Natural killer cell (primary cell): ENCODE results near the gene ZNF787. TPM values are rescaled to one million over a fixed set of nuclear protein-coding genes. Genes with fewer than 3 reads are reported as not detected.

Experiments used
- ATAC-seq, 3 donors: fragments of 150-1000 bp in 2 of 3; fragments of 200-7000 bp in 1 of 3; cut with Tn5 transposase; 1 replicate in 1 of 3; 2 replicates in 2 of 3; pipeline ENCODE4 v1.10.0; 2021; ENCODE audit warnings: mild to moderate bottlenecking in 2 of 3, moderate library complexity in 2 of 3
- DNase-seq, 2 donors: peaks; one replicate each; pipeline versions ENCODE4 v3.0.0 to v3.0.0-alpha.2; 2013 to 2021; ENCODE audit warnings: mixed read lengths in 1 of 2
- H3K27ac ChIP-seq: one replicate; pipeline ENCODE4 v1.5.1; 2013; ENCODE audit warnings: mild to moderate bottlenecking, low read length
- H3K27me3 ChIP-seq: one replicate; pipeline ENCODE4 v1.6.1; 2013; ENCODE audit warnings: low read length; ENCODE audit not compliant: control insufficient read depth, insufficient read depth
- H3K36me3 ChIP-seq: one replicate; pipeline ENCODE4 v1.6.1; 2013; ENCODE audit warnings: low read length; ENCODE audit not compliant: control insufficient read depth, insufficient read depth
- H3K4me1 ChIP-seq: one replicate; pipeline ENCODE4 v1.6.1; 2013; ENCODE audit warnings: low read length; ENCODE audit not compliant: control insufficient read depth, insufficient read depth
- H3K4me3 ChIP-seq: one replicate; pipeline ENCODE4 v1.5.1; 2013; ENCODE audit warnings: low read length
- H3K9me3 ChIP-seq: one replicate; pipeline ENCODE4 v1.6.1; 2013; ENCODE audit warnings: low read length; ENCODE audit not compliant: control insufficient read depth, insufficient read depth
- H3K27ac Mint-ChIP-seq, 2 donors: one replicate each; pipeline ENCODE4 v1.8.0; 2022; ENCODE audit warnings: mild to moderate bottlenecking in 2 of 2, mixed read lengths in 2 of 2, moderate library complexity in 1 of 2
- H3K27me3 Mint-ChIP-seq, 2 donors: one replicate each; pipeline ENCODE4 v1.8.0; 2022; ENCODE audit warnings: low read depth in 2 of 2, mixed read lengths in 2 of 2
- H3K36me3 Mint-ChIP-seq: one replicate; pipeline ENCODE4 v1.8.0; 2022; ENCODE audit warnings: mixed read lengths
- H3K4me1 Mint-ChIP-seq, 2 donors: one replicate each; pipeline ENCODE4 v1.8.0; 2022; ENCODE audit warnings: mixed read lengths in 2 of 2
- H3K4me3 Mint-ChIP-seq: one replicate; pipeline ENCODE4 v1.8.0; 2022; ENCODE audit warnings: mild to moderate bottlenecking, moderate library complexity, mixed read lengths
- H3K9me3 Mint-ChIP-seq, 2 donors: one replicate each; pipeline ENCODE4 v1.8.0; 2022; ENCODE audit warnings: mixed read lengths in 2 of 2
- CTCF ChIP-seq: fragments of 200-600 bp; IDR thresholded peaks from one replicate; pipeline ENCODE4 v1.8.0; 2022; ENCODE audit warnings: antibody characterized with exemption
- WGBS: methylation state at CpG from one replicate; pipeline ENCODE4 v1.1.7; 2013; ENCODE audit warnings: missing lambda C conversion rate; ENCODE audit not compliant: insufficient coverage; 5-methylcytosine and 5-hydroxymethylcytosine counted together
- intact Hi-C: fragments of 100-400 bp; cut with micrococcal nuclease; formaldehyde crosslinking; loops from one replicate; pipeline ENCODE4 v1.14.2; 2022
- total RNA-seq, 4 donors: library from RNA; stranded (reverse); fragments of 120-200 nt in 1 of 4; gene quantifications; one replicate each; pipeline versions ENCODE4 v1.2.3 to v1.2.4, GENCODE V29; 2013 to 2022

The ZNF787 gene
- total RNA-seq, 3 donors from 2014 or later (not counting 1 experiment from before 2014, with no cell fraction given) = 23.9 to 42.0 (median 36.9) TPM

DNA sequence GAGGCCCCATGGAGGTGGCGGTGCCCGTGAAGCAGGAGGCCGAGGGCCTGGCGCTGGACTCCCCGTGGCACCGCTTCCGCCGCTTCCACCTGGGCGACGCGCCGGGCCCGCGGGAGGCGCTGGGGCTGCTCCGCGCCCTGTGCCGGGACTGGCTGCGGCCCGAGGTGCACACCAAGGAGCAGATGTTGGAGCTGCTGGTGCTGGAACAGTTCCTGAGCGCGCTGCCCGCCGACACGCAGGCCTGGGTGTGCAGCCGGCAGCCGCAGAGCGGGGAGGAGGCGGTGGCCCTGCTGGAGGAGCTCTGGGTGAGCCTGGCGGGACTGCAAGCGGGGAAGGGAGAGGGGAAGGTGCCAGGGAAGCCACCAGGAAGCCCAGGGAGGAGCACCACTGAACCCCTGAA, 25.8 kb upstream of the ZNF787 start:
- no peak overlapping the region for H3K4me3 ChIP-seq
- peaks cover 9 to 24% of the 10 kb centered on the region in 2 donors for H3K4me1 Mint-ChIP-seq

GRCh38 chr19:56145698-56146097, 24.6 kb upstream of the ZNF787 start:
- Histone ChIP-seq H3K4me3 (no peak overlapping the region), H3K36me3 (peaks cover 2% of the 10 kb centered on the region), H3K4me1 (peaks cover 7% of the 10 kb centered on the region), H3K27me3 (no peaks in the 10 kb centered on the region), H3K9me3 (no peaks in the 10 kb centered on the region), H3K27ac (no peak overlapping the region)
- Mint-ChIP-seq H3K27me3 (no peaks in the 10 kb centered on the region), H3K4me1 (peaks cover 15 to 33% of the 10 kb centered on the region in 2 donors), H3K36me3 (no peaks in the 10 kb centered on the region), H3K27ac (no peak overlapping the region), H3K9me3 (no peaks in the 10 kb centered on the region), H3K4me3 (no peak overlapping the region)
- intact Hi-C loops = no loop called here
- WGBS = 98% methylated on average over 10 of the region's 10 CpGs
- TF ChIP-seq CTCF = no peak
- no peak for ATAC-seq
- no peak for DNase-seq

More for the DNA sequence above, 25.8 kb upstream of the ZNF787 start:
- Mint-ChIP-seq H3K36me3 (no peaks in the 10 kb centered on the region), H3K27ac (no peak overlapping the region), H3K9me3 (no peaks in the 10 kb centered on the region), H3K27me3 (no peaks in the 10 kb centered on the region), H3K4me3 (no peak overlapping the region)
- no peaks in the 10 kb centered on the region for H3K27me3 ChIP-seq
- H3K4me1 ChIP-seq = peaks cover 2% of the 10 kb centered on the region
- 98% methylated on average over 31 of the region's 31 CpGs for WGBS
- TF ChIP-seq CTCF = no peak
- peaks cover 2% of the 10 kb centered on the region for H3K36me3 ChIP-seq
- ATAC-seq = no peak
- no peak for DNase-seq
- no peaks in the 10 kb centered on the region for H3K9me3 ChIP-seq
- no peak overlapping the region for H3K27ac ChIP-seq
- intact Hi-C loops = no loop called here

DNA sequence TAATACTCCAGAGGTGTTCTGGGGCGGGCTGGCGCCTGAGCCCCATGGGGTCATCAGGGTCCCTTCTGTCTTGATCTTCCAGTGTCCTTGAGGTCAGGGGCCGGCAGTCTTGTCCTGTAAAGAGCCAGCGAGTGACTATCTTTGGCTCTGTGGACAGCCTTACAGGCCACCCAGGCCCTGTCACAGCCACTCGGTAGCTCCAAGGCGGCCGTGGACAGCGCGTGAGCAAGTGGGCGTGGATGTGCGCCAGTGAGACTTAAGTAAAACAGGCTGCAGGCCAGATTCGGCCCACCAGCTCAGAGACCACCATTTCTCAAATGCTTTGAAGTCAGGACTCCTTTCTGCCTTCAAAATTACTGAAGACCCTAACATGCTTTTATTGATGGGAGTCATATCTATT, 23.7 kb upstream of the ZNF787 start:
- Histone ChIP-seq H3K27ac (no peak overlapping the region), H3K27me3 (no peaks in the 10 kb centered on the region), H3K4me1 (peaks cover 14% of the 10 kb centered on the region), H3K9me3 (no peaks in the 10 kb centered on the region), H3K36me3 (peaks cover 2% of the 10 kb centered on the region), H3K4me3 (no peak overlapping the region)
- Mint-ChIP-seq H3K9me3 (no peaks in the 10 kb centered on the region), H3K36me3 (no peaks in the 10 kb centered on the region), H3K27ac (no peak overlapping the region), H3K4me3 (no peak overlapping the region), H3K27me3 (no peaks in the 10 kb centered on the region), H3K4me1 (peaks cover 24 to 42% of the 10 kb centered on the region in 2 donors)
- TF ChIP-seq CTCF = no peak
- 87% methylated on average over 12 of the region's 12 CpGs for WGBS
- DNase-seq (no peak), ATAC-seq (no peak)
- intact Hi-C loops = no loop called here

DNA sequence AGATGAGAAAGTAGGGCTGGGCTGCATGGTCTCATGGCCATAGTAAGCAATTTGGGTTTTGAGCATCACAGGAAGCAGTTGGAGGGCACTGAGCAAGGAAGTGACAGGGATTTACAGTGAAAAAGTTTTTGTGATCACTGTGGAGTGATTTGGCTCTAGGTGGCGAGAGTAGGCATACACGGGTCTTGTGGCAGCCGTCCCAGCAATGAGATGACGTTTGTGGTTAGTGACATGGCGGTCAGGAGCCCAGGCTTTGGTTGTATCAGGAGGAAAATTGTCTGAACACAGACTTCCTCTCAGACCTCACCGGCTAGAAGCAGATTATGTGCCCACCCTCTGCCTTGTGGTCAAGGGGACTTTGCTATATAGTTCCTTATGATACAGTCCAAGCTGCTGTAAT, 23.3 kb upstream of the ZNF787 start:
- Mint-ChIP-seq H3K36me3 (no peaks in the 10 kb centered on the region), H3K9me3 (no peaks in the 10 kb centered on the region), H3K4me1 (peaks cover 27 to 45% of the 10 kb centered on the region in 2 donors), H3K4me3 (no peak overlapping the region), H3K27ac (peak overlapping the region in 1 of 2 donors; percentile 70), H3K27me3 (no peaks in the 10 kb centered on the region)
- Histone ChIP-seq H3K9me3 (no peaks in the 10 kb centered on the region), H3K27me3 (no peaks in the 10 kb centered on the region), H3K27ac (no peak overlapping the region), H3K4me1 (peaks cover 15% of the 10 kb centered on the region), H3K4me3 (no peak overlapping the region), H3K36me3 (peaks cover 2% of the 10 kb centered on the region)
- no peak for TF ChIP-seq CTCF
- no peak for DNase-seq
- 25% methylated on average over 6 of the region's 6 CpGs for WGBS
- no peak for ATAC-seq
- intact Hi-C loops = no loop called here
